ENCODE results near the gene RASAL2.

DNA sequence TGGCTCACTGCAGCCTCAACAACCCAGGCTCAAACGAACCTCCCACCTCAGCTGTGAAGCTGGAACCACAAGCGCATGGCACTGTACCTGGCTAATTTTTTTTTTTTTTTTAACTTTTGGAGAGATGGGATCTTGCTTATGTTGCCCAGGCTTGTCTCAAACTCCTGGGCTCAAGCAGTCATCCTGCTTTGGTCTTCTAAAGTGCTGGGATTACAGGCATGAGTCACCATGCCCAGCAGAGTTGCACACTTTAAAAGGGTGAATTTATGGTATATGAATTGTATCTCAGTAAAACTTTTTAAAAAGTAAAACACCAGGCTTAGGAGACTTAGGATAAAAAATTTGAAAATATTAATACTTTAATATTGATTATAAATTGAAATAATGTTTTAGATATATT lies 303.8 kb downstream of the RASAL2 start:
- TF ChIP-seq CTCF (IDR thresholded peaks at IDR 0.05; ENCODE audit: insufficient read depth, low read depth, low read length) (no peak), EZH2 (IDR thresholded peaks at IDR 0.05; ENCODE audit: insufficient read depth, low read length) (no peak)
